AG09309 (cell line): Measurements from ENCODE around the gene APOL5.
A peak's percentile ranks its signal among the peaks of the same experiment; 100 is the strongest.
"Not testable (repeated sequence)": the region's sequence is repeated elsewhere in the genome, so short reads cannot be mapped to it uniquely, and the experiment has no call there.

Source experiments
- DNase-seq: peaks from one replicate; pipeline ENCODE4 v3.0.0-alpha.2; 2010; ENCODE audit warnings: low read depth
- H3K4me3 ChIP-seq: 2 replicates; pipeline ENCODE4 v1.5.1; 2011; ENCODE audit warnings: mild to moderate bottlenecking, low read depth, low read length, moderate library complexity; ENCODE audit not compliant: control insufficient read depth
- CTCF ChIP-seq: IDR thresholded peaks from 2 replicates; pipeline ENCODE4 v1.5.1; 2011; ENCODE audit warnings: mild to moderate bottlenecking, low read depth, low read length, inconsistent platforms; ENCODE audit not compliant: insufficient read depth, control insufficient read depth; ENCODE audit errors: missing control alignments

The APOL5 gene

GRCh38 chr22:35690001-35690400 lies 27.7 kb upstream of the APOL5 start:
- DNase-seq, result no peak
- no peak for TF ChIP-seq CTCF
- H3K4me3 ChIP-seq, result no peak overlapping the region

- no peak for DNase-seq
- no peak for TF ChIP-seq CTCF
- H3K4me3 ChIP-seq, result no peak overlapping the region
These were observed 22.5 kb upstream of the APOL5 start for GRCh38 chr22:35695202-35695601.

GRCh38 chr22:35697142-35697541 lies 20.5 kb upstream of the APOL5 start:
- no peak overlapping the region for H3K4me3 ChIP-seq
- no peak for TF ChIP-seq CTCF
- DNase-seq, result no peak

- not testable (repeated sequence) for DNase-seq, H3K4me3 ChIP-seq
These were observed 17.8 kb upstream of the APOL5 start for GRCh38 chr22:35699852-35700251.

GRCh38 chr22:35703861-35704584 lies 13.6 kb upstream of the APOL5 start:
- DNase-seq, result no peak
- H3K4me3 ChIP-seq, result no peak overlapping the region
- TF ChIP-seq CTCF, result no peak

- no peak overlapping the region for H3K4me3 ChIP-seq
These were observed 12.5 kb upstream of the APOL5 start for GRCh38 chr22:35705141-35705540.

More at GRCh38 chr22:35705141-35705540, 12.5 kb upstream of the APOL5 start:
- peak; percentile 39 for DNase-seq
- no peak for TF ChIP-seq CTCF
